DMS153 treated with DMSO at 0.1 percent for 48 hours (cell line): ENCODE results near the gene ACTL6B.

Experiments used
- DNase-seq: peaks from one replicate; lab custom pipeline; 2025; ENCODE audit not compliant: unreplicated experiment; lab: John Stamatoyannopoulos, UW

ACTL6B gene

DNA sequence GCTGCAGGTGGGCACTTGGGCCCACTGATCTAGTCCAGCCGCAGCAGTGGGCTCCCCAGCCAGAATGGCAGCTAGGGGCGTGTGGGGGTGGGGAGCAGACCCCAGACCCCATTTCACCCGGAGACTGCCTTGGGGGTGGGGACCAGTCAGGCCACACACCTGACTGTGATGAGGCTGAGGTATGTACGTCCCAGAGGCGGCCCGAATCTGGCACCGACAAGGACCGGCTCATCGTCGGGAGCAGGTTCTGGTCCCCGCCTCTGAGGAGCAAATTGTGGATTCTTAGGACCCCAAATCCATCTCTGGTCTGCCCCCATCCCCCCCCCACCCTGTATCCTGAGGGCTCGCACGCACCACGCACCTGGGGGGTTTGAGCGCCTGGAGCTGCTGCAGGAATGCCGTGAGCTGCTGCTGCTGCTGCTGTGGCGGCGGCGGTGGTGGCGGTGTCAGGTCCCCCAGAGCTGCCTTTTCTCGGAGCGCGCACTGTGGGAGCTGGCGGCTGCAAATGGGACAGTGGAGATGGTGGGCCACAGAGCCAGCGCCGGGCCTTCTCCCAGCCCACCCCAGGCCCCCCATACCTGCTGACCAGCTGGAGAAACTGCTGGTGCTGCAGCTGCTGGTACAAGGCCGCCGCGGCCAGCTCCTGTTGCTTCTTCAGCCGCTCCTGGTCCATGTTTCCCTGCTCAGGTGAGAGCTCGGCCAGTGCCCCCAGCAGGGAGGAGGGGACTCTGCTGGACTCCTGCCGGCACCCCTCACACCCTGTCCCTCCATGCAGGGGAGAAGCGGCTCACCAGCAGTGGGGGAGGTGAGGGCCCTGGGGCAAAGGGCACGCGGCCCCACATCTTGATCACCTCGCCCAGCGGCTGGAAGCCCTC lies 27.6 kb upstream of the ACTL6B start:
- DNase-seq = no peak

DNA sequence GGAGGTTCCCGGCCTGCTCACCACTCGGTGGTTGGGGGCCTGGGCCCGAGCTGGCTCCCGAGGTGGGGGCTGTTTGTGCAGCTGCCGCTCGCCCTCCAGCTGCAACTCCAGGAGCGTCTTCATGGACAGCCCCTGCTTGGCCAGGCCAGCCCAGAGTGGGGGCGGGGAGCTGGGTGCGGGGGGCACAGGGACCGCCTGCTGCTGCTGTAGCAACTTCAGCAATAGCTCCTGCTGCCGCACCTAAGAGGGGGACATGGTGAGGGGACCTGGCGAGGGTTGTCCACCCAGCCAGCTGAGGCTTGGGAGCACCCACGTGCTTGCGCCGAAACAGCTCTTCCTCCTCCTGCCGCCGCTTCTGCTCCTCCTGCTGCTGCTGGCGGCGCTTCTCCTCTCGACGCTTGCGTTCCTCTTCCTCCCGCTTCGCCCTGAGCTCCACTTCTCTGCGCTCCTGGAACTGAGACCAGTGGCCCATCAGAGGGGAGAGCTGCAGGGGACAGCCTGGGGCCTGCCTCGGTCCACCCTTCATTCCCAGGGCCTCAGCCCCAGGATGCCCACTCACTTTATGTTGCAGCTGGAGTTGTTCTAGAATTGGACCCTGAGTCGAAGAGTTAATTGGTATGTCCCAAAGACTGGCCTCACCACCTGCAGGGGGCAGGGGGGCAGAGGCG lies 26.9 kb upstream of the ACTL6B start:
- no peak for DNase-seq

- DNase-seq = no peak
These were observed 26.0 kb upstream of the ACTL6B start for GRCh38 chr7:100682228-100682741.

DNA sequence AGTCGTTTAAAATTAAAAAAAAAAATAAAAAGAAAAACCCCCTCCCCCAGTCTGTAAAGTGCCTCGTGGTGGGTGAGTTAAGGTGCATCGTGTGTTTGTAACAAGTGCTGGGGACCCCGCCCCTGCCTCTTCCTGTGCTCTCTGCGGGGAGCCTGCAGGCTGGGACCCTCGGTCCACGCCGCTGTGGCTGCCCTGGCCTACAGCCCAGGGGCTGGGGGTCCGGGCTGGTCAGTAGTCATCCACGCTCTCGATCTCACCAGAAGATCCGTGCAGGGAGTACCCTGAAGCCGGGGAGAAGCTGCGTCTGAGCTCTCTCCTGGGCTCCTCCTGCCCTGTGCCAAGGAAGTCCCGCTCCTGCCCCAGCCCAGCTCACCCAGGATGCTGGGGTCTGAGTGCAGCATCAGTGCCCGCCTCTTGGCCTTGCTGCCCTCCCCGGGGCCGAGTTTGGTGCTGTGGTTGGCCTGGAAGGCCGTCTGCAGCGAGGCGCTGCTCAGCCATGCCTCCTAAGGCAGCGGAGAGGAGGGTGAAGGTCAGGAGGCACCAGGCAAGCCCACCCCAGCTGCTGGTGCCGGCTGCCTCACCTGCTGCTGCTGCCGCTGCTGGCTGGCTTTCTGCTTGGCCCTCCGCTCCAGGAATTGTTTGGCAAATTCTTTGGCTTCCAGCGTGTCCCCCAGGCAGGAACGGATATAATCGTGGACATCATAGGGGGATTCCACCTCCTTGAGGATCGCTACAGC lies 25.4 kb upstream of the ACTL6B start:
- DNase-seq = no peak

DNA sequence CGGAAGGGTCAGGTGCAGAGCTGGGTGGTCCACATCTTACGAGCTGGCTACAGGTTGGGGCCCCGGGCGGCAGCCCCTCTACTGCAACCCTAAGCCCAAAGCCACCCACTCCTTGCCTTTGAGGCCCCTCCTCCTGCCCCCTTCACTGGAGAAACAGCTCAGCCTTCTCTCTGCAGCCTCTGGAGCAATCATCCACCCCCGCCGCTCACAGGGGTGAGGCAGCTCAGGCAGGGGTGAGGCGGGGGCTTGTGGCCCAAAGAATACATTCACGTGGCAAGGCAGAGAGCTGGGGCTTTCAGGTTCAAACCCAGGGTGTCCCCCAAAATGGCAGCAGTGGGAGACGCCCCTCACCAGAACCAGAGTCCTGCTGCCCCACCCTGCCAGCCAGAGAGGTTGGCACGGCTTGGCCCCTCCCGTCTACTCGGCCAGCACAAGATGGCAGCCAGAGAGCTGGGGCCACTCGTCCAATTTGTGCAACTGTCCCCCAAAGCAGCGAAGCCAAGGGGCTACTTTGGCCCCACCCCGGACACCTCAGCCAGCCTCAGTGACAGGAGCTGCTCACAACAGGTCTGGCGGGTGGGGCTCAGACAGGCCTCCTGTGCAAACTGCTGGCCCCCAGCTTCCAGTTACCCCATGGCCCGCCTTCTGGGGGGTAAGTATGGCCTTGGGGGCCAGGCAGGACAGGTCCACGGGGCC lies 24.5 kb upstream of the ACTL6B start:
- DNase-seq = no peak

DNA sequence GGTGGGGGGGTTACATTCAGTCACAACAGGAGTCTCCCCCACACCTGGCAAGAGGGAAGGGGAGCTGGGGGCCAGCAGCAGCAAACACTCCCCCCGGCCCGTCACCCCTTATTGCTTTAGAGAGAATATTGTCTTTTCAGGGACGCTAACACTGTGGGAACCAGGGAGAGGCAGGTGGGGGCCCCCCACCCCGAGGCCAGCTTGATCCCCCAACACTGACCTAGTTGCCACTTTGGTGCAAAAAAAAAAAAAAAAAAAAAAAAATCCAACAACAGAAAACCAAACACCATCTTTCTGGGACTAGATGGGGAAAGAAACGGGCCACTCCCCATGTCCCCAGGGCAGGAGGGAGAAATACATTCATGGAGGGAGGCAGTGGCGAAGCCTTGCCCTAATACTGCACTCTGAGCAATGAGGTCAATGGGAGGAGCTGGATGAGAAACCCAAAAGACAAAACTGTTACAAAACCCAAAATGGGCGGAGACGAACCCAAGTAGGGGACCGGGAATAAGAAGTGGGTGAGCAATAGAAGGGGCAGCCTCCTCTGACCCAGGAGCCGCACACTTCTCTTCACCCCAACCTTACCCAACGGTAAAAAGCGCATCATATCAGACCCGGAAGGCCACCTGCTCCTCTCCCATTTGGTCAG lies 23.8 kb upstream of the ACTL6B start:
- no peak for DNase-seq

DNA sequence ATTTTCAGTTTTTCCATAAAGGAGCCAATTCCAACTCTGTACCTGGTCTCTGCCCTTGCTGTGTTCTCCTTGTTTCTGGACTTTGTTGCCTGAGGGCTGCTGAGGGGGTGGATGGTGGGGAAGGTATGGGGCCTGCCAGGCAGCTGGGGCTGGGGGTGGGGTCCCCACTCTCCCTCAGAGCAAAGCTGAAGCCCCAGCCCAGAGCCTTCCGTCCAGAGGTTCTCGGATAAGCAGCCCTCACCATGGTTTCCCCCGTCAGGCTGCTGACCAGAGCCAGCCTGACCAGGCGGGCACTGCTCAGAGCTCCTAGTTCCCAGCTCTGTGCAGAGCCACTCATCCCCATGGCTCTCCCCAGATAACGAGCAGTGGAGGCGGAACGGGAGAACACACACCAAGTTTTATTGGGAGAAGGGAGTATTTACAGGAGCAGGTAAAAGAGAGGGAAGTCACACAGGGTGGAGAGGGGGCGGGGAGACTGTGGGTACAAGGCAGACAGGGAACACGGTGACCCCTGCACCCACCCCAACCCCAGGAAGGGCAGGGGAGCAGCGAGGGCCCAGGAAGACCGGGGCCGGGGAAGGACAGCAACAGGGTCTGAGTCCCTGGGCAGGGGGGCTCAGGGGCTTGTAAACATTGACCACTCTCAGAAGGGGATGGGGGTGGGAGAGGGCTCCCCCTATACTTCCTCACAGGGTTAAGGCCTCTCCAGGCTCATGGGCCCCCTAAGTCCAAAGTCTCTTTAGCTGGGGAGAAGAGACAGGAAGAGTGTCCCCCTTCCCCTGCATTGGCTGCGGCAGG lies 23.1 kb upstream of the ACTL6B start:
- no peak for DNase-seq

DNA sequence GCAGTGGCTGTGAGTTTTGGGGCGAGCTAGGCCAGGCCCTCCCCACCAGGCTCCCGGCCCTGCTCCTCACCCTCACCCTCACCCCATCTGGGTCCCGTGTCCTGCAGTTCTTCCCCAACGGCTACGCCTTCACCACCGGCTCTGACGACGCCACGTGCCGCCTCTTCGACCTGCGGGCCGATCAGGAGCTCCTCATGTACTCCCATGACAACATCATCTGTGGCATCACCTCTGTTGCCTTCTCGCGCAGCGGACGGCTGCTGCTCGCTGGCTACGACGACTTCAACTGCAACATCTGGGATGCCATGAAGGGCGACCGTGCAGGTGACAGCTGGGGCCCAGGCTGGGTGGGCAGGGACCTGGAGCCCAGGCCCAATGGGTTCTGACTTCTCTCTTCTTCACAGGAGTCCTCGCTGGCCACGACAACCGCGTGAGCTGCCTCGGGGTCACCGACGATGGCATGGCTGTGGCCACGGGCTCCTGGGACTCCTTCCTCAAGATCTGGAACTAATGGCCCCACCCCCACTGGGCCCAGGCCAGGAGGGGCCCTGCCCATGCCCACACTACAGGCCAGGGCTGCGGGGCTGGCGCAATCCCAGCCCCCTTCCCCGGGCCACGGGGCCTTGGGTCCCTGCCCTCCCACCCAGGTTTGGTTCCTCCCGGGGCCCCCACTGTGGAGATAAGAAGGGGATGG lies 22.2 kb upstream of the ACTL6B start:
- no peak for DNase-seq

- no peak for DNase-seq
These were observed 21.3 kb upstream of the ACTL6B start for GRCh38 chr7:100677308-100678267.

DNA sequence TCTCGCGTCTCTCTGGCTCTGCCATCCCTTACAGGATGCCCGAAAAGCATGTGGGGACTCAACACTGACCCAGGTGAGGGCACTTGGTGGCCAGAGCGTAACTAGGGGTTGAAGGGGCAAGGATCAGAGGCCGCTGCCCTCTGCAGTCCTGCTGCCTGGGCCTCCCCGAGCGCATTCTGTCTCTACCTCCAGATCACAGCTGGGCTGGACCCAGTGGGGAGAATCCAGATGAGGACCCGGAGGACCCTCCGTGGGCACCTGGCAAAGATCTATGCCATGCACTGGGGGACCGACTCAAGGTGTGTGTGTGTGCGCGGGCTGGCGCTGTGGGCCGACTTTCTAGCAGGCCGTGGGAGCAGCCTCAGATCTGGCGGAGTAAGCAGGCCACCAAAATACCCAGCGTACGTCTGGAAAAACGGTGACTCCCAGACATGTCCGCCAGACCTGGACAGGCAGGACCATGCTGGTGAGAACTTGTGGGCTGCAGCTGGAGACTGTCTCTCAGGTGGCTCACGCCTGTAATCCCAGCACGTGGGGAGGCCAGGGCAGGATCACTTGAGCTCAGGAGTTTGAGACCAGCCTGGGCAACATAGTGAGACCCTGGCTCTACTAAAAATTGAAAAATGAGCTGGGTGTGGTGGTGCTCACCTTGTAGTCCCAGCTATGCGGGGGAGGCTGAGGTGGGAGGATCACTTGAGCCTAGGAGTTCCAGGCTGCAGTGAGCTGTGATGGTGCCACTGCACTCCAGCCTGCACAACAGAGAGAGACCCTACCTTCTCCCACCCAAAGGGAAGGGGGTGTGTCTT lies 20.5 kb upstream of the ACTL6B start:
- DNase-seq = no peak

DNA sequence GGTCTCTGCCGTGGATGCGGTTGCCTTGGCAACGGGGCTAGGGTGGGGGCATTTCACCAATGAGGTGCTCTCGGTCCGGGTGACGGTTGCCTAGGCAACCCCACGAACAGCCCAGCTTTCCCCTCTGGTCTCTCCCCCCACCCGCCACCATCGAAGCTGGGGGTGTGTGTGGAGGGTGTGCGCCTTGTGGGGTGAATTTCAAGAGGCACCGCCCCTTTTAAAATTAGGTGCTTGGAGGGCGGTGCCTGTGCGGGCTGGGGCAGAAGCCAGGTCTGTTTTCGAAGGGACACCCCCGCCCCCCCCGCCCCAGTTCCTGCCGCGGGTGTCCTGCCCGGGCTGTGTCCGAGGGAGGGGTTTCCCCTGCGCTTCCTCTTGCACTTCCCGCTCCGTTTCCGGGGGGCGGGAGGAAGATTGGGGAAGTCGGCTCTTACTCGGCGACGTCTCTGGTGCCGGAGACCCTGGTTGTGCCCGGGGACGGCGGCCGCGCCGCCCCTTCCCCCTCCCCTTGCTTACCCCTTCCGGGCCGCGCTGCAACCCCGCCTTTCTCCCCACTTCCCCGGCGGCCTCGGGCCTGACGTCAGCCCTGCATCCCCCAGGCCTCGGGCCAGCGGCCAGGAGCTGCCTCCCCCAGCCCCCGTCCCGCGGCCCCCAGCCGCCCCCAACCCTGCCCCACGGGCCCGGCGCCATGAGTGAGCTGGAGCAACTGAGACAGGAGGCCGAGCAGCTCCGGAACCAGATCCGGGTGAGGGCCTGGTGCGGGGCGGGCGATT lies 19.5 kb upstream of the ACTL6B start:
- DNase-seq = no peak

- DNase-seq = no peak
These were observed 18.8 kb upstream of the ACTL6B start for GRCh38 chr7:100675105-100675451.

DNA sequence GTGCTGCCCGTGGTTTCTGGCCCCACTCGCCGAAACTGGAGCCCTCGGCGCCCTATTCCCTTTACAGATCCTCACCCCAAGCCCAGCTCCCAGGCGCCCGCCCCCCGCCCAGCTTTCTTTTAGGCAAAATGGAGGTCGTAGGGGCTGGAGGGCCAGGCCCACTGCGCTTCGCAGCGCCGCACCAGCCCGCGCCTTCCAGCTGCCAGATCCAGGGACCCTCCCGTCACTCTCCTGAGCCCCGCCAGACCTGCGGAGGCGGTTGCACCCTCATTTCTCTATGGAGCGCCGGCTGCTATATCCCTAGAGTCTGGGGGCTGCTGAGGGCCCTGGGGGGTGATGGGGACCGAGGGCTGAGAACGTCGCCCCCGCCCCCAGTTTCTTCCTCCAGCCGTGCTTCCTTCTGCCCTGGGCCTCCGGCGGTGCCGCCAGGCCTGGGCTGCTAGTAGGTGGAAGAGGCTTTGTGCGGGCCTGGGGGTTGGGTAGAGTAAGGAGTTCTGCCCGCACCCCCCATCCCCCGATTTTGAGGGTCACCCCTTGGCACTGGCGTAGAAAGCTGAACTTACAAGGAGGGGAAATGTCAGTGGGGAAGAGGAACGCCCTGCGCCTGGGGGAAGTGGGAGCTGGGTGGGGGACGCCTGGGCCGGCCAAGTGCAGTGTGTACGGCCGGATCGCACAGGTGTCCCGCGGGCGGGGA lies 18.3 kb upstream of the ACTL6B start:
- DNase-seq = no peak

GRCh38 chr7:100673942-100674410 lies 17.7 kb upstream of the ACTL6B start:
- DNase-seq = no peak

- peak; percentile 98 for DNase-seq
These were observed 17.2 kb upstream of the ACTL6B start, which contains the start of gene GNB2 for GRCh38 chr7:100673302-100673941. Gene GNB2 (plus strand): TSS chr7:100673740. CDS start chr7:100676266, 2,526 bp downstream.
